HepG2 (cell line): ENCODE measurements around the gene ACTL6A. TPM values are rescaled to one million over a fixed set of nuclear protein-coding genes. Genes with fewer than 3 reads are reported as not detected.

Source experiments
- AGO1 ChIP-seq: fragments of 200-400 bp; formaldehyde crosslinking; IDR thresholded peaks from 2 replicates; pipeline ENCODE4 v1.6.1; 2017; ENCODE audit warnings: mild to moderate bottlenecking, low read depth, low read length, moderate library complexity; ENCODE audit not compliant: poor library complexity, severe bottlenecking
- CAMTA2 ChIP-seq: sonication (generic); formaldehyde crosslinking; IDR thresholded peaks from 2 replicates; pipeline ENCODE4 v1.4.0; 2020; ENCODE audit warnings: mild to moderate bottlenecking, missing genetic modification reagents, borderline replicate concordance
- CREM ChIP-seq, 2 experiments: sonication (generic) in 1 of 2; formaldehyde crosslinking in 1 of 2; IDR thresholded peaks; 2 replicates each; pipeline versions ENCODE4 v1.4.0 to v1.6.1; 2016 to 2020; ENCODE audit warnings: antibody characterized with exemption in 1 of 2, mild to moderate bottlenecking in 1 of 2, missing genetic modification reagents in 1 of 2
- DNMT1 ChIP-seq: sonication (generic); formaldehyde crosslinking; IDR thresholded peaks from 2 replicates; pipeline ENCODE4 v1.5.1; 2020; ENCODE audit warnings: mild to moderate bottlenecking, missing genetic modification reagents
- EHMT2 ChIP-seq: fragments of 200-600 bp; sonication (generic); IDR thresholded peaks from 2 replicates; pipeline ENCODE4 v1.7.0; 2017; ENCODE audit warnings: antibody characterized with exemption, low read depth, low read length, borderline replicate concordance
- FIP1L1 ChIP-seq: fragments of 200-400 bp; formaldehyde crosslinking; IDR thresholded peaks from 2 replicates; pipeline ENCODE4 v1.6.1; 2018; ENCODE audit warnings: low read depth, mild to moderate bottlenecking, low read length, moderate library complexity, borderline replicate concordance; ENCODE audit not compliant: insufficient read depth
- HOXA9 ChIP-seq: sonication (generic); formaldehyde crosslinking; IDR thresholded peaks from 2 replicates; pipeline ENCODE4 v1.8.1; 2022; ENCODE audit warnings: missing genetic modification reagents, mild to moderate bottlenecking, moderate library complexity, borderline replicate concordance
- KDM5A ChIP-seq: fragments of 200-600 bp; sonication (generic); IDR thresholded peaks from 2 replicates; pipeline ENCODE4 v1.7.0; 2018; ENCODE audit warnings: antibody characterized with exemption, mild to moderate bottlenecking, low read length, borderline replicate concordance
- KLF11 ChIP-seq: IDR thresholded peaks from 2 replicates; pipeline ENCODE4 v1.6.1; 2016; ENCODE audit warnings: missing compliant biosample characterization
- NFE2 ChIP-seq: sonication (generic); formaldehyde crosslinking; IDR thresholded peaks from 2 replicates; pipeline ENCODE4 v1.4.0; 2020; ENCODE audit warnings: missing genetic modification reagents
- NR2F2 ChIP-seq: IDR thresholded peaks from 2 replicates; pipeline ENCODE4 v1.6.1; 2012; ENCODE audit warnings: low read depth, inconsistent platforms, borderline replicate concordance
- PAWR ChIP-seq: sonication (generic); formaldehyde crosslinking; IDR thresholded peaks from 2 replicates; pipeline ENCODE4 v1.4.0; 2020; ENCODE audit warnings: missing genetic modification reagents, mild to moderate bottlenecking, borderline replicate concordance
- PRMT3 ChIP-seq: sonication (generic); formaldehyde crosslinking; IDR thresholded peaks from 2 replicates; pipeline ENCODE4 v1.8.1; 2022; ENCODE audit warnings: low read depth, mild to moderate bottlenecking, moderate library complexity, missing genetic modification reagents, borderline replicate concordance
- TMF1 ChIP-seq: sonication (generic); formaldehyde crosslinking; IDR thresholded peaks from 2 replicates; pipeline ENCODE4 v1.8.1; 2022; ENCODE audit warnings: low read depth, missing genetic modification reagents
- ZNF232 ChIP-seq: sonication (generic); formaldehyde crosslinking; IDR thresholded peaks from 2 replicates; pipeline ENCODE4 v1.4.0; 2020; ENCODE audit warnings: missing genetic modification reagents, borderline replicate concordance
- ZNF264 ChIP-seq: sonication (generic); formaldehyde crosslinking; IDR thresholded peaks from 2 replicates; pipeline ENCODE4 v1.4.0; 2020; ENCODE audit warnings: missing genetic modification reagents
- ZNF333 ChIP-seq: sonication (generic); formaldehyde crosslinking; IDR thresholded peaks from 2 replicates; pipeline ENCODE4 v1.4.0; 2020; ENCODE audit warnings: mild to moderate bottlenecking, missing genetic modification reagents, borderline replicate concordance
- ZNF550 ChIP-seq: sonication (generic); formaldehyde crosslinking; IDR thresholded peaks from 2 replicates; pipeline ENCODE4 v1.4.0; 2020; ENCODE audit warnings: mild to moderate bottlenecking, missing genetic modification reagents, borderline replicate concordance
- ZNF607 ChIP-seq: sonication (generic); formaldehyde crosslinking; IDR thresholded peaks from 2 replicates; pipeline ENCODE4 v1.5.1; 2020; ENCODE audit warnings: missing genetic modification reagents, mild to moderate bottlenecking, borderline replicate concordance
- ZNF781 ChIP-seq: sonication (generic); formaldehyde crosslinking; IDR thresholded peaks from 2 replicates; pipeline ENCODE4 v1.5.1; 2020; ENCODE audit warnings: borderline replicate concordance, mild to moderate bottlenecking, missing genetic modification reagents; ENCODE audit errors: not compliant biosample characterization
- ZNF83 ChIP-seq: sonication (generic); formaldehyde crosslinking; IDR thresholded peaks from 2 replicates; pipeline ENCODE4 v1.4.0; 2020; ENCODE audit warnings: missing genetic modification reagents, mild to moderate bottlenecking, borderline replicate concordance
- polyA plus RNA-seq, 8 experiments: library from polyadenylated mRNA; depleted of rRNA in 3 of 8; stranded (reverse) in 7 of 8; unstranded in 1 of 8; fragments of >200 nt; fragmentation: Illumina TruSeq in 4 of 8; extraction: Trizol in 4 of 8; gene quantifications; 2 replicates each; pipeline versions ENCODE4 v1.2.1 to v1.2.3, GENCODE V29; 2011 to 2016; ENCODE audit warnings: low read depth in 4 of 8, missing spikeins in 1 of 8, mixed read lengths in 1 of 8; ENCODE audit not compliant: insufficient read depth in 1 of 8
- total RNA-seq, 5 experiments: library from RNA; depleted of rRNA; stranded (reverse); fragments of >200 nt; fragmentation: Illumina TruSeq; extraction: Trizol; gene quantifications; 2 replicates each; pipeline ENCODE4 v1.2.3, GENCODE V29; 2016; ENCODE audit warnings: low read depth in 1 of 5
- TF ChIP-seq, protein P1 (sequence below): sonication (generic); formaldehyde crosslinking; IDR thresholded peaks from 2 replicates; pipeline ENCODE4 v1.4.0; 2020; ENCODE audit warnings: missing genetic modification reagents, borderline replicate concordance
- TF ChIP-seq, protein P2 (sequence below): sonication (generic); formaldehyde crosslinking; IDR thresholded peaks from 2 replicates; pipeline ENCODE4 v1.4.0; 2020; ENCODE audit warnings: missing genetic modification reagents
- TF ChIP-seq, protein P3 (sequence below): sonication (generic); formaldehyde crosslinking; IDR thresholded peaks from 2 replicates; pipeline ENCODE4 v1.4.0; 2020; ENCODE audit warnings: missing genetic modification reagents

ACTL6A gene
- total and polyA plus RNA-seq, 2 of the 13 experiments (the other 11 are each of a cell fraction or from before 2014, with no cell fraction given), result 58.1 to 84.1 TPM

DNA sequence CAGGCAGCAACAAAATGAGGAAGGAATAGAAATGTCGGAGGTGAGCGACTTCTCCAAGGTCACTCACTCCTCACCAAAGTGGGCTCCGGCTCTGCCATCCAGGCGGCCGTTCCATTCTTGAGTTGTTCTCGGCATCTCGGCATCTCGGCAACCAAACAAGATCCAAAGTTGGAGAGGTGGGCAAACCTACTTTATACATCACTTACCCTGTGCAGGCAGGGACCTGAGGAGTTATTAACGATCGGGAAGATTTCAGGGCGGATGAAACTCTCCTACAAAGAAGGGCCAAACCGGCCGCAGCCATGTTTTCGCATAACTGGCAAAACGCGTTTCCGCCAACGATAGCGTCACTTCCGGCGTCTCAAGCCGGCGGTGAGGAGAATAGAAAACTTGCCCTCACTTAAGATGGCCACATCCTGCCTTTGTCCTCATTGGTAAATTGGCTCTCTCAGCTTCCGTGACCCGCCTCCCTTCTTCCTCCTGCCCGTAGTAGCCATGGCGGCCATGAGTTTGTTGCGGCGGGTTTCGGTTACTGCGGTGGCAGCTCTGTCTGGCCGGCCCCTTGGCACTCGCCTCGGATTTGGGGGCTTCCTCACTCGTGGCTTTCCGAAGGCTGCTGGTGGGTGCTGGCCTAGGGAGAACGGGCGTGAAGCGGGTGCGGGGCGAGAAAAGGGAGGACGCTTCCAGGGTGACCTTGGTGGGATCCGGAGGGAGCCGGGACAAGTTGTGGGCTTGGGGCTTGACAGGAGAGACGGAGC lies 41.8 kb downstream of the ACTL6A start, which contains the start of the genes MRPL47 and NDUFB5 (continued):
- TF ChIP-seq ZNF333 (CRISPR knock-in tag), result peak; percentile 74; the same call in 1 of the 2 replicates
- TF ChIP-seq, protein P1, sequence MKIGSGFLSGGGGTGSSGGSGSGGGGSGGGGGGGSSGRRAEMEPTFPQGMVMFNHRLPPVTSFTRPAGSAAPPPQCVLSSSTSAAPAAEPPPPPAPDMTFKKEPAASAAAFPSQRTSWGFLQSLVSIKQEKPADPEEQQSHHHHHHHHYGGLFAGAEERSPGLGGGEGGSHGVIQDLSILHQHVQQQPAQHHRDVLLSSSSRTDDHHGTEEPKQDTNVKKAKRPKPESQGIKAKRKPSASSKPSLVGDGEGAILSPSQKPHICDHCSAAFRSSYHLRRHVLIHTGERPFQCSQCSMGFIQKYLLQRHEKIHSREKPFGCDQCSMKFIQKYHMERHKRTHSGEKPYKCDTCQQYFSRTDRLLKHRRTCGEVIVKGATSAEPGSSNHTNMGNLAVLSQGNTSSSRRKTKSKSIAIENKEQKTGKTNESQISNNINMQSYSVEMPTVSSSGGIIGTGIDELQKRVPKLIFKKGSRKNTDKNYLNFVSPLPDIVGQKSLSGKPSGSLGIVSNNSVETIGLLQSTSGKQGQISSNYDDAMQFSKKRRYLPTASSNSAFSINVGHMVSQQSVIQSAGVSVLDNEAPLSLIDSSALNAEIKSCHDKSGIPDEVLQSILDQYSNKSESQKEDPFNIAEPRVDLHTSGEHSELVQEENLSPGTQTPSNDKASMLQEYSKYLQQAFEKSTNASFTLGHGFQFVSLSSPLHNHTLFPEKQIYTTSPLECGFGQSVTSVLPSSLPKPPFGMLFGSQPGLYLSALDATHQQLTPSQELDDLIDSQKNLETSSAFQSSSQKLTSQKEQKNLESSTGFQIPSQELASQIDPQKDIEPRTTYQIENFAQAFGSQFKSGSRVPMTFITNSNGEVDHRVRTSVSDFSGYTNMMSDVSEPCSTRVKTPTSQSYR, result no peak
- no peak for TF ChIP-seq ZNF83 (CRISPR knock-in tag)
- TF ChIP-seq PAWR (CRISPR knock-in tag), result no peak
- TF ChIP-seq ZNF232 (CRISPR knock-in tag), result 0 out of 2 replicates have a peak, but pooled peaks have one; percentile 31
- TF ChIP-seq ZNF550 (CRISPR knock-in tag), result no peak
- TF ChIP-seq ZNF781, result peak; percentile 56
- TF ChIP-seq, protein P2, sequence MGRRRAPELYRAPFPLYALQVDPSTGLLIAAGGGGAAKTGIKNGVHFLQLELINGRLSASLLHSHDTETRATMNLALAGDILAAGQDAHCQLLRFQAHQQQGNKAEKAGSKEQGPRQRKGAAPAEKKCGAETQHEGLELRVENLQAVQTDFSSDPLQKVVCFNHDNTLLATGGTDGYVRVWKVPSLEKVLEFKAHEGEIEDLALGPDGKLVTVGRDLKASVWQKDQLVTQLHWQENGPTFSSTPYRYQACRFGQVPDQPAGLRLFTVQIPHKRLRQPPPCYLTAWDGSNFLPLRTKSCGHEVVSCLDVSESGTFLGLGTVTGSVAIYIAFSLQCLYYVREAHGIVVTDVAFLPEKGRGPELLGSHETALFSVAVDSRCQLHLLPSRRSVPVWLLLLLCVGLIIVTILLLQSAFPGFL (CRISPR knock-in tag), result no peak
- TF ChIP-seq NR2F2, result peak; percentile 5; the same call in 1 of the 2 replicates
- no peak for TF ChIP-seq TMF1 (CRISPR knock-in tag)
- TF ChIP-seq AGO1, result no peak
- TF ChIP-seq PRMT3, result no peak
- no peak; the same call in 1 of the 2 replicates for TF ChIP-seq EHMT2
- no peak for TF ChIP-seq CAMTA2 (CRISPR knock-in tag)
- TF ChIP-seq DNMT1 (CRISPR knock-in tag), result no peak
- no peak for TF ChIP-seq HOXA9
- TF ChIP-seq FIP1L1, result no peak
- TF ChIP-seq NFE2, result no peak
- TF ChIP-seq KDM5A, result peak; percentile 98
- 0 out of 2 replicates have a peak, but pooled peaks have one; percentile 39 for TF ChIP-seq ZNF264
- TF ChIP-seq ZNF607, result peak; percentile 82; the same call in 1 of the 2 replicates
- TF ChIP-seq KLF11 (CRISPR knock-in tag), result no peak; the same call in 1 of the 2 replicates
- TF ChIP-seq, protein P3, sequence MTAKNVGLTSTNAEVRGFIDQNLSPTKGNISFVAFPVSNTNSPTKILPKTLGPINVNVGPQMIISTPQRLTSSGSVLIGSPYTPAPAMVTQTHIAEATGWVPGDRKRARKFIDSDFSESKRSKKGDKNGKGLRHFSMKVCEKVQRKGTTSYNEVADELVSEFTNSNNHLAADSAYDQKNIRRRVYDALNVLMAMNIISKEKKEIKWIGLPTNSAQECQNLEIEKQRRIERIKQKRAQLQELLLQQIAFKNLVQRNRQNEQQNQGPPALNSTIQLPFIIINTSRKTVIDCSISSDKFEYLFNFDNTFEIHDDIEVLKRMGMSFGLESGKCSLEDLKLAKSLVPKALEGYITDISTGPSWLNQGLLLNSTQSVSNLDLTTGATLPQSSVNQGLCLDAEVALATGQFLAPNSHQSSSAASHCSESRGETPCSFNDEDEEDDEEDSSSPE (CRISPR knock-in tag), result peak; percentile 41; the same call in 1 of the 2 replicates
- peak; percentile 98 for TF ChIP-seq CREM (IDR thresholded peaks at IDR 0.05)
- no peak for TF ChIP-seq CREM (CRISPR knock-in tag; IDR thresholded peaks at IDR 0.05)
